Sigmoid colon (tissue), 4 donors: ENCODE measurements around the gene PODNL1.

ENCODE experiments used
- CTCF ChIP-seq, 4 experiments: fragments of 450-650 bp in 3 of 4; fragments of 200-600 bp in 1 of 4; IDR thresholded peaks; one replicate each; pipeline ENCODE4 v1.5.1; 2016 to 2019; ENCODE audit warnings: antibody characterized with exemption in 4 of 4, mild to moderate bottlenecking in 3 of 4, moderate library complexity in 2 of 4
- POLR2A ChIP-seq, 2 donors: fragments of 450-650 bp; IDR thresholded peaks; one replicate each; pipeline ENCODE4 v1.6.1; 2016; ENCODE audit warnings: antibody characterized with exemption in 2 of 2, mild to moderate bottlenecking in 2 of 2, moderate library complexity in 2 of 2
- POLR2AphosphoS5 ChIP-seq, 4 donors: sonication (generic); formaldehyde crosslinking; IDR thresholded peaks; one replicate each; pipeline ENCODE4 v1.6.1; 2017; ENCODE audit warnings: antibody characterized with exemption in 4 of 4

DNA sequence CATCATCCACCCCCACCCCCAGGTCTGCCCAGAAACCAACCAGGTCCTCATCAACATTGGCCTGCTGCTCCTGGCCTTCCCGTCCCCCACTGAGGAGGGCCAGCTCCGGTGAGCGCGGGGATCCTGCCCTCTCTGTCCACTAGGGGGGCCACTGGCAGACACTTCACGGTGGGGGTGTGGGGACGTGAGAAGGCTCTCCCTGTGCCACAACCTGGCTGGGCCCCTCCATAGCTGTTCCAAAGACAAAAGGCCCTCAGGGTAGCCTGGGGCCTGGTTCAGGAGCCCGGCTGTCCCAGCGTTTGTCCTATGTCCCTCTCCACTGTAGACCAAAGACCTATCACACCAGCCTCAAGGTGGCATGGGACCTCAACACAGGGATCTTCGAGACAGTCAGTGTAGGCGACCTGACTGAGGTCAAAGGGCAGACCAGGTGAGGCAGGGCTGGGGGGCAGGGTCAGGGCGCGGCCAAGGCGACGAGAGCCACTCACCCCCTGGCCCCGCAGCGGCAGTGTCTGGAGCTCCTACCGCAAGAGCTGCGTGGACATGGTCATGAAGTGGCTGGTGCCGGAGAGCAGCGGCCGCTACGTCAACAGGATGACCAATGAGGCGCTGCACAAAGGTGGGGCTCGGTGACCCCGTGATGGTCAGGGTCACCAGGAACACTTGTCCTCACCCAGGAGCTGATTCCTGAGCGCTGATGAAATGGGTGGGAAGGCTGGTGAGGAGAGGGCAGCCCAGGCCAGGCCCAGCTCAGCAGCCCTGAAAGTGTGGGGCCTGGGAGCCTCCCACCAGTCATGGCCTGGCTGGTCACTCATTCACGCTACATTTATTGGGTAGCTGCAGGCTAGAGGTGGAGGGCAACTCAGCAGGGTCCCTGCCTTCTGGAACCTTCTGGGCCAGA, 22.0 kb upstream of the PODNL1 start:
- TF ChIP-seq CTCF (IDR thresholded peaks at IDR 0.05), result no peak
- TF ChIP-seq POLR2AphosphoS5 (IDR thresholded peaks at IDR 0.05), result no peak
- TF ChIP-seq POLR2A (IDR thresholded peaks at IDR 0.05), result no peak
